ENCODE measurements around the gene MRPL53. TPM values are rescaled to one million over a fixed set of nuclear protein-coding genes. Genes with fewer than 3 reads are reported as not detected.
"Not testable (repeated sequence)": the region's sequence is repeated elsewhere in the genome, so short reads cannot be mapped to it uniquely, and the experiment has no call there.

The MRPL53 gene
- total RNA-seq, 1 experiment from 2014 or later, result 98.1 TPM

- ChIA-PET CTCF (no interaction called here), POLR2A (interaction anchor here (0.8 kb wide), 1 partner anchor 12 kb away, joined by 3 read pairs; no protein-coding TSS in a partner anchor)
- Histone ChIP-seq H3K4me1 (ENCODE audit: control insufficient read depth, insufficient read depth, low read length) (peaks cover 4% of the 10 kb centered on the region), H3K36me3 (ENCODE audit: control insufficient read depth, insufficient read depth, low read length) (no peaks in the 10 kb centered on the region; the same call in none of the 2 replicates), H3K4me3 (ENCODE audit: low read depth in 2 of 2, low read length in 2 of 2) (no peak overlapping the region), H3K27ac (ENCODE audit: low read length) (no peak overlapping the region), H3K27me3 (ENCODE audit: control insufficient read depth, insufficient read depth, low read length) (no peaks in the 10 kb centered on the region), H3K9me3 (ENCODE audit: control insufficient read depth, insufficient read depth, low read depth, low read length) (no peaks in the 10 kb centered on the region)
- no peak for TF ChIP-seq CTCF (IDR thresholded peaks at IDR 0.05)
- TF ChIP-seq POLR2AphosphoS5 (IDR thresholded peaks at IDR 0.05; ENCODE audit: low read depth, low read length), result no peak
- no peak for TF ChIP-seq TCF7L2 (IDR thresholded peaks at IDR 0.05; ENCODE audit: low read depth, low read length)
- TF ChIP-seq SIN3A (IDR thresholded peaks at IDR 0.05; ENCODE audit: borderline replicate concordance, insufficient read depth, low read depth, low read length), result no peak
- no peak for TF ChIP-seq REST (IDR thresholded peaks at IDR 0.05; ENCODE audit: insufficient read depth in 1 of 2, low read depth in 2 of 2, low read length in 1 of 2)
- in situ Hi-C loops (cut with HindIII; ENCODE audit: low pct_unique_long_range_greater_than_20kb, low sequenced_read_pairs) (no loop called here), intact Hi-C loops (cut with micrococcal nuclease; ENCODE audit: unreplicated experiment) (no loop called here)
- DNase-seq (ENCODE audit: low read depth, low spot score) (no peak), ATAC-seq (no peak)
- BruUV-seq (replicated peaks), result no TSS peak
Observed at GRCh38 chr2:74488643-74489481, 16.4 kb upstream of the MRPL53 start.

GRCh38 chr2:74486141-74486540 is 13.7 kb upstream of the MRPL53 start:
- H3K36me3 ChIP-seq (ENCODE audit: control insufficient read depth, insufficient read depth, low read length), result no peaks in the 10 kb centered on the region; the same call in none of the 2 replicates
- no peaks in the 10 kb centered on the region for H3K27me3 ChIP-seq (ENCODE audit: control insufficient read depth, insufficient read depth, low read length)
- peaks cover 10% of the 10 kb centered on the region for H3K4me1 ChIP-seq (ENCODE audit: control insufficient read depth, insufficient read depth, low read length)
- intact Hi-C loops (cut with micrococcal nuclease; ENCODE audit: unreplicated experiment) (no loop called here), in situ Hi-C loops (cut with HindIII; ENCODE audit: low pct_unique_long_range_greater_than_20kb, low sequenced_read_pairs) (no loop called here)
- BruUV-seq (replicated peaks), result no TSS peak
- ATAC-seq (no peak), DNase-seq (ENCODE audit: low read depth, low spot score) (no peak)
- POLR2A ChIA-PET, result interaction anchor here (0.7 kb wide), 1 partner anchor 15 kb away, joined by 8 read pairs; no protein-coding TSS in a partner anchor
- TF ChIP-seq POLR2AphosphoS5 (IDR thresholded peaks at IDR 0.05; ENCODE audit: low read depth, low read length) (no peak), REST (IDR thresholded peaks at IDR 0.05; ENCODE audit: insufficient read depth in 1 of 2, low read depth in 2 of 2, low read length in 1 of 2) (no peak), SIN3A (IDR thresholded peaks at IDR 0.05; ENCODE audit: borderline replicate concordance, insufficient read depth, low read depth, low read length) (no peak), TCF7L2 (IDR thresholded peaks at IDR 0.05; ENCODE audit: low read depth, low read length) (no peak), CTCF (IDR thresholded peaks at IDR 0.05) (no peak)
- no peak overlapping the region for H3K27ac ChIP-seq (ENCODE audit: low read length)
- H3K4me3 ChIP-seq (ENCODE audit: low read depth in 2 of 2, low read length in 2 of 2), result no peak overlapping the region
- H3K9me3 ChIP-seq (ENCODE audit: control insufficient read depth, insufficient read depth, low read depth, low read length), result no peaks in the 10 kb centered on the region
- CTCF ChIA-PET, result no interaction called here

GRCh38 chr2:74483675-74484164 is 11.2 kb upstream of the MRPL53 start:
- H3K27ac ChIP-seq (ENCODE audit: low read length), result peak overlapping the region; percentile 99
- CTCF ChIA-PET, result interaction anchor here (0.6 to 2.3 kb wide), 4 partner anchors 11 to 104 kb away, joined by 4 to 9 read pairs (median 6); partner anchors contain the start of gene MRPL53
- H3K36me3 ChIP-seq (ENCODE audit: control insufficient read depth, insufficient read depth, low read length); BruUV-seq (replicated peaks); H3K9me3 ChIP-seq (ENCODE audit: control insufficient read depth, insufficient read depth, low read depth, low read length); H3K27me3 ChIP-seq (ENCODE audit: control insufficient read depth, insufficient read depth, low read length); ATAC-seq; DNase-seq (ENCODE audit: low read depth, low spot score); in situ Hi-C loops (cut with HindIII; ENCODE audit: low pct_unique_long_range_greater_than_20kb, low sequenced_read_pairs); POLR2A ChIA-PET: not testable (repeated sequence)
- H3K4me1 ChIP-seq (ENCODE audit: control insufficient read depth, insufficient read depth, low read length), result peaks cover 16% of the 10 kb centered on the region
- H3K4me3 ChIP-seq (ENCODE audit: low read depth in 2 of 2, low read length in 2 of 2), result peak overlapping the region; percentile 84 to 99
- intact Hi-C loops (cut with micrococcal nuclease; ENCODE audit: unreplicated experiment), result loop anchor here (2.0 to 5.0 kb wide), 2 partner anchors 47 to 104 kb away; no protein-coding TSS in a partner anchor

All from Panc1 (cell line).